ENCODE measurements around the gene CPN1.

DNA sequence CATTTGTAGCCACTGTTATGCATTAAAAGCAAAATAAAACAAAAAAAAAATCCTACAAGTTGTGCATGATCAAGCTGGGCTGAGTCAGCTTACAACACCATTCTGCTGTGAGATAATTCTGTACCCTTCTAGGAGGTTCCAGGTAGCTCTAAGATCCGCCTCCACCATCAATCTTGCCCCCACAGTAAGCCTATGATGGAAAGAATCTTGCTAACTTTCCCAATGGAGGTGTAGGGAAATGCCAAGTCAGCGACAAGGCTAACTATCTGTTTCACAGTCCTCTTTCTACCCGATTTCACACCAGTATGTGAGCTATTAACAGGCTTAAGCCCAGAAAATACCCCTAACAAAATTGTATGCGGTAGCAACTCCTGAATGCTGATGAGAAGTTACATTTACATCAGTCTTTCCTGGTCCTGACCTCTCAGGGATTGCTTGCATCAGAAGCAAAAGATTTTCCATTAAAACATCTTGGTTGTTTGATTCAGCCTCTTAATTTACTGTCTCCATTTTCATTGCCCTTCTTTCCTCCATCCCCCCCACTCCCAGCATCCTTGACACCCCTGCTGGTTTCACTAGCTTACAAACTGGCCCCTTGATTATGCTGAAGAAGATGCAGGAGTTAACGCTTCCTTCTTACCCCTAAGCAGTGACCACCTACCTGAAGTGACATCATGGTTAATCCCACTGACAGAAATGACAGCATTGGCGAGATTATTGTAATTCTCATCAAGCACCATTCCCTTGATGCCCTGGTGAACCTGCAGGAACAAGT lies 27.8 kb downstream of the CPN1 start:
- TF ChIP-seq CTCF (IDR thresholded peaks at IDR 0.05; ENCODE audit: low read depth, low read length), result no peak
- no peak for TF ChIP-seq EZH2phosphoT487 (IDR thresholded peaks at IDR 0.05; ENCODE audit: low read depth)
